GM18861 (cell line): ENCODE data around the gene STIM1.
"Not testable (repeated sequence)": the region's sequence is repeated elsewhere in the genome, so short reads cannot be mapped to it uniquely, and the experiment has no call there.

ENCODE experiments used
- ATAC-seq: cut with Tn5 transposase; IDR thresholded peaks from one replicate; pipeline ENCODE4 v1.9.1; 2021; ENCODE audit not compliant: unreplicated experiment

Gene STIM1

DNA sequence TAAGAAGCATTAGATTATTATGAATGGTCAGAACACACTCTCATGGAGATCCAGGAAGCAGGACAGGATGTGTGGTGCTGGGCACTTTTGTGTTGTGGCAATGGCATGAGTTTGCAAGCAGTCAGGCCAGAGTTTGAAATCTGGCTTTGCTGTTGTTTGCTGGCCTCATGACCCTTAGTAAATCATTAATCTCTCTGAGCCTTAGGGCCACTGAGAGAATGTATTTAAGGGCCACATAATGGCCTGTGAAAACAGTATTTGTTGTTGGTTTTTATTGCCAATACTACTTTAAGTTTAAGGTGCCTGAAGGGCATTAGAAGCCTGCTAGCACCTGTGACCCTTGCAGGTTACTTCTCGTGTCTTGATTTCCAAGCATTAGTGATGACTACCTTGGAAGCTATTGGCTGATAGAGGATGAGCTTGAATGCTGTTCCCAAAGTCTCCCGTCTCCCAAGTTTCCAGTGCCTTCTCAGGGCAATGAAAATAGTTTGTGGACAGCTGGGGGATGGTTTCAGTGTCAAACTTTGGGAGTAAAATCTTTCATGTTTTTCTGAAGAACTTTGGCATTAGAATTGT lies 24.6 kb downstream of the STIM1 start:
- ATAC-seq = peak; percentile 41

DNA sequence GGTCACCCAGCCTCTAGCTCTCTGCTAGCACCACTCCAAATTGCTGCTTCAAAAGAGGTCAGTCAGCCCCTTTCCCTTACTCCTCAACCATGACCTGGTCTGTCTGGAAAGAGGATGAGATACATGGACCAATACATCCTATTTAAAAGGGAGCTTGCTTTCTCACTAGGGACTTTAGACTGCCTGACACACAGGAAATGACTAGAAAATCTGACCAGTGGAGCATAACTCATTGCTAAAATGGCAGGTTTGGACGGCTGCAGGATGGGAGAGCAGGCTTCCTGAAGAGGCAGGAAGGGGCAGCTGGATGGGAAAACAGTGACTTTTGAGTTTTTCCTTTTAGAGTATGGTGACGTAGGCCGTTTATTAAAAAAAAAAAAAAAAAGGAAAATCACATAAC lies 25.3 kb downstream of the STIM1 start:
- ATAC-seq = peak; percentile 41

DNA sequence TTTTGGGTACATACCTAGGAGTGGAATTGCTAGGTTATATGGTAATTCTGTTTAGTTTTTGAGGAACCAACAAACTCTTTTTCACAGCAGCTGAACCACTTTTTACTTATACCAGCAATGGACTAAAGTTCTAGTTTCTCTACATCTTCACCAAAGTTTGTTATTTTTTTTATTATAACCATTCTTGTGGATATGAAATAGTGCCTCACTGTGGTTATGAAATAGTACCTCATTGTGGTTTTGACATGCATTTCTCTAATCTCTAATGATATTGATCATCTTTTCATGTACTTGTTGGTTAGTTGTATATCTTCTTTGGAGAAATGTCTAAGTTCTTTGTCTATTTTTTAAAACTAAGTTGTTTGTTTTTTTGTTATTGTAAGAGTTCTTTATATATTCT lies 27.2 kb downstream of the STIM1 start:
- no peak for ATAC-seq

DNA sequence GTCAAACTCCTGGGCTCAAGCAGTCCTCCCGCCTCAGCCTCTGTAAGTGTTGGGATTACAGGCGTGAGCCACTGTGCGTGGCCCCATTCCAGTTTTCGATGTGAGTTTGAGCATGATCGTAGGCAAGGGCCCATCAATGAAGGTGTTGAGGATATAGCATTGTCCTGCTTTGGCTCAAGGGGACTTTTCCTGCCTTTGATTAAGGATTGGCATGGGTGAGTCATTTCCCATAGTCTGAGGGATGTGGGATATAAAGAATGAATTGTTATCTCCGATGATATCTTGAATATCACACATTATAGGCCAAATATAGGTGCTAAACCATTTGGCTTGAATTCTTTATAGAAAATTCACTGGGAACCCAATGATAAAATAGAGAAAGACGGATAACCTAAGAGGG lies 30.4 kb downstream of the STIM1 start:
- ATAC-seq = no peak

DNA sequence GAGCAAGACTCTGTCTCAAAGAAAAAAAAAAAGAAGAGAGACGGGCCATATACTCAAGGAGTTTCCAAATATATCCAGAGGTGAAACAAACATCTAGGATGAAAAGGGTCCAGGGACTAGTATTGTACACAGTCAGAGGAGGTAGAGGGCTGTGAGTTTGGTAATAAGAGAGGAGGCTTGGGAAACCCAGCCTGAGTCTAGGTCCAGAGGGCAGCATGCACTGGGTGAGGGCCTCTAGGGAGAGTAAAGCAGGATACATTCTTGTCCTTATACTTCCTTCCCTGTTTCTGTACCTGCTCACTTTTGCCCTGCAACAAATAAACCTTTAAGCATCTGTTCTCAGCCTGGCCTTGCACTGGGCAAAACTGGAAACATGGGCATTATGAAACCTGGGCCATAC lies 31.5 kb downstream of the STIM1 start:
- ATAC-seq = no peak

DNA sequence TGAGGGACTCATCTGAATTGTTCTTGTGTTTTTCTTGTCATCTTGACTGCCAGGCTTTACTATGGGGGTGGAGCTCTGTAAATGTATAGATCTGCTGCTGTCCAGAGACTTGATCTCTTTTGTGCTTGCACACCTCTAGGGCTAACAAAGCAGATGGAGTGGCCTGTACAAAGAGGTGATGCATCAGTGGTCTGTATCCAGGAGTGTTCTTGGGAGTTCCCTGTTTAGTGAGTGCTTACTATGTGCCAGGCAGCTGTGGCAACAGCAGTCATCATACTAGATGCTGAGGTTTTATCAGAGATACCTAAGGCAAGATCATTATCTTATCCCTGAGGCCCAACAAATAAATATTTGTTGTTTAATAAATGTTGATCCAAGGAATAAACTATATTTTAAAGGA lies 33.4 kb downstream of the STIM1 start:
- no peak for ATAC-seq

DNA sequence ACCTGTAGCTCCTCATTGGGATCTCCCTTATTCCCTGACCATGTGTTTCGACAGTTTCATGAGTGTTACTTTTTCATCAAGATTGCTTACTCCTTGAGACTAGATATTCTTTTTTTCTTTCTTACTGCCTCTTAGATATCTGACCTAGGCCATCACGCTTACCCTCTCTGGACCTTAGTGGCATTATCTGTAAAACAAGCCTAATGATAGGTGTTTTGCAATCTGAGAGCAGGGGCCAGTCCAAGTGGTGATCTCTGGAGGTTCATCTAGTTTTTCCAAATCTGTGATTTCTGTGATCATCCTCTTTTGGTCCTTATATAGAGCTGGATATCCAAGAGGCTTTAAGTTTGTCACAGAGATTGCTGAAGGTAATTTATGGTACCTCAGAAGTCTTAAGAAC lies 34.5 kb downstream of the STIM1 start:
- no peak for ATAC-seq

DNA sequence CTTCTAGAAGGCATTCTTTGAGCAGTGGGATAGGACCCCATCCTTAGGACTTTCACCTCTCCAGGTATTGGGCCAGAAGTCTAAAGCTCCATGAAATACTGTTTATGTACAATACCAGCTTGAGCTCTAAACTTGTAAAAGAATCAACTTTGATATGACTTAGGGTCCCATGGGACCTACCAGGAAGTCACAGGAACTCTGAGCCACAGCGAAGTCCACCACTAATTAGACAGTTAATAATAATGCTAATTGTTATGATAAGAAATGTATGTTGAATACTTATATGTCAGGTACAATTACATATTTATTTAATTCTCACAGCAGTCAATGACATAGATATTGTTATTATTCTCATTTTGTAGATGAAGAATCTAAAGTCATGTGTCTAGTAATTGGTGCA lies 35.3 kb downstream of the STIM1 start:
- no peak for ATAC-seq

DNA sequence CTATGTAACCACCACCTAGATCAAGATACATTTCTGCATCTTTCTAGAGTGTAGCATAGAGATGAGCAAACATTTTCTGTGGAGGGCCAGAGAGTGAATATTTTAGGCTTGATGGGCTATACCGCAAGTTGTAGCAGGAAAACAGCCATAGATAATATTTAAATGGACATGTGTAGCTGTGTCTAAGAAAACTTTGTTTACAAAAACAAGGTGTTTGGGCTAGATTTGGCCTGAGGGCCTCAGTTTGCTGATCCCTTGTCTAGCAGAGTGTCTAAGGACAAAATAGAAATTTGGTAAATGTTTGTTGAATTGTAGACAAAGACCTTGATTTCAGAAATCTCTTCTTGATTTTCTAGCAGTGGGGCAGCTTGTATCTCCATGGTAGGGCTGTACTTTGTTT lies 36.3 kb downstream of the STIM1 start:
- no peak for ATAC-seq

DNA sequence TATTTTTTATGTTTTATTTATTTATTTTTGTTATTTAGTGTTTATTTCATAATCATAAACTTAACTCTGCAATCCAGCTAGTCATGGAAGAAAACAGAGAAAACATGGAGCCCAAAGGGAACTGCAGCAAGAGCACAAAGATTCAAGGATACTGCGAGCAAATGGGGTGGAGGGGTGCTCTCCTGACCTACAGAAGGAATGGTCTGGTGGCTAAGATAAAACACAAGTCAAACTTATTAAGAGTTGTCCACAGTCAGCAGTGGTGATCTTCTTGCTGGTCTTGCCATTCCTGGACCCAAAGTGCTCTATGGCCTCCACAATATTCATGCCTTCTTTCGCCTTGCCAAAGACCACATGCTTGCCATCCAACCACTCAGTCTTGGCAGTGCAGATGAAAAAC lies 36.7 kb downstream of the STIM1 start:
- ATAC-seq = no peak

DNA sequence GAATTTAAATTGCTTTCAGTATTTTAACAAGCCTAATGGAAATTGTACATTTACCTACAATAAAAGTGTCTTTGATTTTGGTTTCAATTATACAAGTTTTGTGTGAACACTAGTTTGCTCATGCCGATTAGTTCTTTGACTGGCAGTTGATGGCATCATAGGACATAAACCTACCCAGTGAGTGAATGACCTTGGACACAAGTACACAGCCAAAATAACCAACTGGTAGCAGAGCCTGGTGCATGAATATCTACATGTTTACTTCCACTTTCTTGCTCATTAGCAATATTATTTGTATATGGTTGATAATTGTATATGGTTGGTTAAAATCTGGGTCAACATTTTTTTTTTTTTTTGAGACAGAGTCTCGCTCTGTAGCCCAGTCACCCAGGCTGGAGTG lies 37.8 kb downstream of the STIM1 start:
- ATAC-seq = peak; percentile 27

DNA sequence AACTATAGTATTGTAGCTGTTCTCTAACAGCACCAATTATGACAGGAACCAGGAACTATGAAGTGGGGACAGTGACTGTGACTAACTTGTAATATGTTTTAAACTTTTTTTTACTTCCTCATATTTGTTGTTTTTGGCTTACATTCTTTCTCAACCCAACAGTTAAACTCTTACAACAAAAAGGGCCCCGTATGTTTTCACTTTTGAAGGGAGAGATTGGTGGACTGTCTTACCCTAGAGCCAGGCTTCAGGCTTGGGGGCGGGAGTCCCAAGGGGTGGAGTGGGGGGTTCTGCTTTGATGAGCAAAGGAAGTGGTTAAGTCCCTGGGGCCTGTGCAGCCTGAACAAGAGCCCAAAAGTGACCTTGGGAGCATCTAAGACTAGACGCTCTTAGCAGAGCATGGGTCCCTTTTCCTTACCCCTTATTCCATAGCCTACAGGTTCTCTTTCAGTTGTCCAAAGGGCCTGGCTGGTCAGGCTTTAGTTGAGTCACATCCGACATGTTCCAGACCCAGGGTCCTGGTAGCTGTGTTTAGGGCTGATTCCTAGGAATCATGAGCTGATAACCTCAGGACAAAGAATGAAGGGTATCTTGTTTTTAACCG lies 38.8 kb downstream of the STIM1 start:
- peak; percentile 80 for ATAC-seq

DNA sequence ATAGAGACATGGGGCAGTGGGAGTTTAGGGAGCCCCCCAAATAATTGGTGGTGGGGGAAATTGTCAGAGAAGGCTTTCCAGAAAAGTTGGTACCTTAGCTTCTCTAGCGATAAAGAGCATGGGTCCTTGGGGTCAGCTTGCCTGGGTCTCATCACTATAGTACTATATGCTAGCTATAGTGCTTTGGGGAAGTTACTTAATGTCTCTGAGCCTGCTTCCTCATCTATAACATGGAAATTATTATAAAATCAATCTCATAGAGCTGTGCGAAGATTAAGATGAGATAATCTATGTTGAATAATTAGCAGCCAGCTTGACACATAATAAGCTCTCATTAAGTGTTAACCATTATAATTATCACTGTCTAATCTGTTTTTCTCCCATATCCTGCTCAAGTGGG lies 41.2 kb downstream of the STIM1 start:
- no peak for ATAC-seq

DNA sequence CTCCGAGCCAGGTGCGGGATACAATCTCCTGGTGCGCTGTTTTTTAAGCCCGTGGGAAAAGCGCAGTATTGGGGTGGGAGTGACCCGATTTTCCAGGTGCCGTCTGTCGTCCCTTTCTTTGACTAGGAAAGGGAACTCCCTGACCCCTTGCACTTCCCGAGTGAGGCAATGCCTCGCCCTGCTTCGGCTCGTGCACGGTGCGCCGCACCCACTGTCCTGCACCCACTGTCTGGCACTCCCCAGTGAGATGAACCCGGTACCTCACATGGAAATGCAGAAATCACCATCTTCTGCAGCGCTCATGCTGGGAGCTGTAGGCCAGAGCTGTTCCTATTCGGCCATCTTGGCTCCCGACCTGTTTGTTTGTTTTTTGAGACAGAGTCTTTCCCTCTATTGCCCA lies 44.8 kb downstream of the STIM1 start:
- not testable (repeated sequence) for ATAC-seq

DNA sequence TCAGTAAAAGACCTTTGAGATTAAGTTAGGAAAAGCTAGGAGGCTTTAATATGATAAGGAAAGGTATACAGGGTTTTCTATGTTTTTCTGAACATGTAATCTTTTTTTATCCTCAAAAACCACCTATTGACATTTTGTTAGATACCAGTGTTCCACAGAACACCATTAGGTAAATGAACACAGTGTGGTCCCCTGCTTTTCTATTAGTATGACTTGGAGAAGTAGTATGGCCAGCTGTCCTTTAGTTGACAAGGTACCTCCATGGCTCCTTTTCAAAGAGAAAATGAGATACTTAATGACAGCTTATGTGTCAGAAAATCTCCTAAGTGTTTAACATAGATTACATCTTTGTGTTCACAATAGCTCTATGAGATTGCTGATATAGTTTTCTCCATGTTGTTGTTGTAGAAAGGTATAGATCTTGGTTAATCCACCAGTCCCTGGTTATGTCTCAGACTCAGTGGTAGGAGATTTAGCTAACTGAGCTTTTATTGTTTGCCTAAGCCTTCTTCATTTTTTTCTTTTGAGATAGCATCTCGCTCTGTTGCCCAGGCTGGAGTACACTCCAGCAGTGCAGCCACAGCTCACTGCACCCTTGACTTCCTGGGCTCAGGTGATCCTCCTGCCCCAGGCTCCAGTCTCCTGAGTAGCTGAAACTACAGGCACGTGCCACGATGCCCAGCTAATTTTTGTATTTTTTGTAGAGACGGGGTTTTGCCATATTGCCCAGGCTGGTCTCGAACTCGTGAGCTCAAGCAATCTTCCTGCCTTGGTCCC lies 46.0 kb downstream of the STIM1 start:
- no peak for ATAC-seq

DNA sequence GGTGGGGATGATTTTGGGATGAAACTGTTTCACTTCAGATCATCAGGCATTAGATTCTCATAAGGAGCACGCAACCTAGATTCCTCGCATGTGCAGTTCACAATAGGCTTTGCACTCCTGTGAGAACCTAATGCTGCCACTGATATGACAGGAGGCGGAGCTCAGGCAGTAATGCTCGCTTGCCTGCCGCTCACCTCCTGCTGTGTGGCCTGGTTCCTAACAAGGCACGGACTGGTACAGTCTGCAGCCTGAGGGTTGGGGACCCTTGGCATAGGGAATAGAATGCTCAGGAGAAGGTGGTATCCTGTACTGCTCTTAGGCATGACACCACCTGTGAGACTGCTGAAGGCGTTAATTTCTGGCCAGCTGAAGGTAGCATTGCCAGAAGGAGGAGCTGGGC lies 47.0 kb downstream of the STIM1 start:
- no peak for ATAC-seq

DNA sequence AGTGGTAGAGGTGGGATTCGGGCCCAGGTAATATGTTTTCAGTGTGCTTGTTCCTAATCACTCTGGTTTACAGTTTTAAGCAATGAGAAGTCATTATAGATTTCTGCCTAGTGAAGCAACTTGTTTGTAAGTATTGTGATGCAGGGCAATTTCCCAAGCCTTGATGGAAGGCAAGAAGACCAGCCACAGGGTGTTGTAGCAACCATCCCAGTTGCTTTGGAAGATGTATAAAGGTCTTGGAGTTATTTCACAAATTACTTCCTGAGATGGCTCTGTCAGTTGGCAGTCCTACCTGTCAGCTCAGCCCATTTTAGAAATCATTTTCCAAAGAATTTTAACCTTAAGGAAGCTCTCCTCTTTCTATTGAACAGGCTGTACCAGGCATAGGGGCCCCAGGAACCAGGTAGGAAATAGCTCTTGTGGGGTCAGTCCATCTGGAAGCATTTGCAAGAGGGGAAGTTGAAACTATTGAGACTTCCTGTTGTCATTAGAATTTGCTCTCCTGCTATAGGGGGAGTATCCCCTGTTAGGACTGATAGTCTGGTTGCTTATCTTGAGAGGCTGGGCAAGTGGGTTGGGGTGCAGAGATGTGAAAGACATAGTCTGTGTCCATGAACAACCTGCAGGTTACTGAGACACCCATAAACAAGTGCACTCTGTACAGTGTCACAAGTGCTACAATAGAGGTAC lies 47.9 kb downstream of the STIM1 start:
- ATAC-seq = peak; percentile 41

DNA sequence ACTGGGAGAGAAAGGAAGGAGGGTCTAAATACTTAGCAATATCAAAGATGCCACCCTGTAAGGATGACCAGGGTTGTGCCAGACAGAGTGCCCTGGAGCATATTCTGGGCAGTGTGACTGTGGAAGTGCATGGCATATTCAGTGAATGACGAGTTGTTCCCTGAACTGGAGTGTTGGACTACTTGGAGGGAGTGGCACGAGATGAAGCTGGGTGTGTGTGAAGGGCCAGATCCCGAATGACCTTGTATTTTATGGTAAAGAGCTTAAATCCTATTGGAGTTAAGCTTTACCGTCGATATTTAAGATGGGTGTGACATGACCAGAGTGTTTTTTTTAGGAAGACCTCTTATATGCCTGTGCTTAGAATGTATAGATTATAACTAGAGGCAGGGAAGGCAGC lies 48.8 kb downstream of the STIM1 start:
- ATAC-seq = no peak

DNA sequence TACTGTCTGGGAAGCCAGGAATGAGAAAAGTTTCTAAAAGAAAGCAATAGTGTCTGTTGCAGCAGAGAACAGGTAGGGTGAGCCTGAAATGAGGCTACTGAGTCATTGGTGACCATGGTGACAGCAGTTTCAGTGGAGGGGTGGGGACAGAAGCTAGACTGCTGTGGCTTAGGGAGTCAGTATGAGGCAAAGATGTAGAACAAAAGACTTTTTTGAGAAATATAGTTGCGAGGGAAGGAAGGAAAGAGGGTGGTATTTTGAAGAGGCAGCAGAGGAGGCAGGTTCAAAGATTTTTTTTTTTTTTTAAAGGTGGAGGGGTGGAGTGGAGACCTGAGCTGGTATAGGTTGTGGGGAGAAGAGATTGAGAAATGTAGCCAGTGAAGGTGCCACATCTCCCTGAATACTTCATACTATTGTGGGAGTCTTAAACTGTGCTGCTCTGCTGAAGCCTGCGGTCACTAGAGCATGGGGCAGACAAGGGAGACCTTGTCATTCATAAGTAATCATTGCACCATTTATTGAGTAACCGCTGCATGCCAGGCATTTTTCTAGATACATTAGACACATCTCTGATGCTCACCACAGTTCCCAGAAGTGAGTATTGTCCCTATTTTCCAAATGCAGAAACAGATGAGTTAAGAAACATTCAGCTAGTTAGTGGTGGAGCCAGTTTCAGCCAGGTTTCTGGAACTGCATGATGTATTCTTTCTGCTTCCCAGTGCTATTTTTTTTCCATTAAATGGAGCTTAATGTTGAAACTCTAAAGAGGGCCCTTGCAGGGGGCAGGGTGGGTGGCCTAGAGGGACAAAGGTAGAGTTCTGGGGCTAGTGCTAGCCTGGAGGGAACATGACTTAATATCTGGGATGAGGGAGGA lies 49.9 kb downstream of the STIM1 start:
- ATAC-seq = peak; percentile 62

DNA sequence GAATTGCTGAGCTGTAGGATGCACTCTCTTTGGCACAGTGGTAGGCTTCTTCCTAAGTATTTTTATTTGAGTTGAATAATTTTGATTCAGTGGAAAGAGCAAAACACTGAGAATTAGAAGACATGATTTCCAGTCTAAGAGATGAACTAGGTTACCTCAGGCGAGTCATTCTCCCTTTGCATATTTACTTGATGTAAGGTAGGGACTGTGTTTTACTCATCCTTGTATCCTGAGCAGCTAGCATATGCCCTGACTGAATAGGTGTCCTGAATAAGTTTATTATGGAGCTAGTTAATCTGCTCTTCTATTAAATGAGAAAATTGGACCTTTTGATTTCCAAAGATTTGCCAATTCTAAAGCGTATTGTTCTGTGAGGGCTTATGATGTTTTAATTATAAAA lies 50.7 kb downstream of the STIM1 start:
- ATAC-seq = no peak

DNA sequence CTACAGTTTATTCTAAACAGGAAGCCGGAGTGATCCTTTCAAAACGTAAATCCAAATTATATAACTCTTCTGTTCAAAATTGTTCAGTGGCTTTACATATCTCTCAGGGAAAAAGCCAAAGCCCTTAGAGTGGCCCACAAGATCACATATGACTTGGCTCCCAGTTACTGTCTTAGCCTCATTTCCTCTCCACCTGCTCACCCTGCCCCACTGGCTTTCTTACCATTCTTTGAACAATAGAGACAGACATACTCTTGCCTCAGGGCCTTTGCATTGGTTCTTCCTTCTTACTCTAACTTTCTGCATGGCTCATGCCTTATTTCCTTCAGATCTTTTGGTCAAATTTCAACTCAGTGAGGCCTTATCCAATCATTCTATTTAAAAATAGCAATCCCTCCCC lies 52.1 kb downstream of the STIM1 start:
- ATAC-seq = no peak
